Gastroesophageal sphincter (tissue), 4 donors: Measurements from ENCODE around the gene FIBP. TPM values are rescaled to one million over a fixed set of nuclear protein-coding genes. Genes with fewer than 3 reads are reported as not detected.

ENCODE experiments used
- ATAC-seq: fragments of 150-250 bp; one replicate; pipeline ENCODE4 v1.9.1; 2016; ENCODE audit warnings: mild to moderate bottlenecking, moderate library complexity
- H3K27ac ChIP-seq, 4 donors: fragments of 200-600 bp; sonication (generic) in 3 of 4; 1 replicate in 3 of 4; 2 replicates in 1 of 4; pipeline ENCODE4 v1.5.1; 2016 to 2019
- H3K27me3 ChIP-seq: fragments of 200-600 bp; sonication (generic); one replicate; pipeline ENCODE4 v1.5.1; 2019
- H3K36me3 ChIP-seq, 2 donors: fragments of 200-600 bp; sonication (generic); one replicate each; pipeline ENCODE4 v1.5.1; 2019; ENCODE audit warnings: control low read depth in 1 of 2
- H3K4me1 ChIP-seq, 3 donors: fragments of 200-600 bp; sonication (generic); 1 replicate in 2 of 3; 2 replicates in 1 of 3; pipeline ENCODE4 v1.5.1; 2016 to 2019; ENCODE audit warnings: control low read depth in 2 of 3
- H3K4me3 ChIP-seq, 2 donors: fragments of 200-600 bp; sonication (generic); one replicate each; pipeline ENCODE4 v1.5.1; 2019; ENCODE audit warnings: mild to moderate bottlenecking in 1 of 2, moderate library complexity in 1 of 2
- H3K9me3 ChIP-seq, 3 donors: fragments of 200-600 bp; sonication (generic); one replicate each; pipeline ENCODE4 v1.5.1; 2017 to 2019; ENCODE audit warnings: control low read depth in 2 of 3
- EP300 ChIP-seq: sonication (generic); formaldehyde crosslinking; IDR thresholded peaks from one replicate; pipeline ENCODE4 v1.6.1; 2017; ENCODE audit warnings: antibody characterized with exemption, mild to moderate bottlenecking
- POLR2A ChIP-seq, 2 donors: fragments of 450-650 bp; IDR thresholded peaks; one replicate each; pipeline ENCODE4 v1.6.1; 2017; ENCODE audit warnings: antibody characterized with exemption in 2 of 2, mild to moderate bottlenecking in 2 of 2, moderate library complexity in 1 of 2
- POLR2AphosphoS5 ChIP-seq: sonication (generic); formaldehyde crosslinking; IDR thresholded peaks from one replicate; pipeline ENCODE4 v1.6.1; 2017; ENCODE audit warnings: antibody characterized with exemption
- WGBS, 2 donors: methylation state at CpG; one replicate each; pipeline ENCODE4 v1.1.5; 2018; ENCODE audit warnings: low coverage in 1 of 2; 5-methylcytosine and 5-hydroxymethylcytosine counted together
- total RNA-seq, 4 donors: library from RNA; depleted of rRNA; stranded (reverse); fragments of >200 nt; gene quantifications; one replicate each; pipeline ENCODE4 v1.1.0, GENCODE V29; 2016
- TF ChIP-seq, protein P1 (sequence below), 4 experiments: fragments of 200-600 bp in 2 of 4; fragments of 450-650 bp in 2 of 4; sonication (generic) in 1 of 4; IDR thresholded peaks; one replicate each; pipeline ENCODE4 v1.5.1; 2017 to 2019; ENCODE audit warnings: antibody characterized with exemption in 4 of 4, mild to moderate bottlenecking in 2 of 4, moderate library complexity in 2 of 4

FIBP gene
- total RNA-seq, 4 donors from 2014 or later: 35.2 to 62.3 (median 54.6) TPM

DNA sequence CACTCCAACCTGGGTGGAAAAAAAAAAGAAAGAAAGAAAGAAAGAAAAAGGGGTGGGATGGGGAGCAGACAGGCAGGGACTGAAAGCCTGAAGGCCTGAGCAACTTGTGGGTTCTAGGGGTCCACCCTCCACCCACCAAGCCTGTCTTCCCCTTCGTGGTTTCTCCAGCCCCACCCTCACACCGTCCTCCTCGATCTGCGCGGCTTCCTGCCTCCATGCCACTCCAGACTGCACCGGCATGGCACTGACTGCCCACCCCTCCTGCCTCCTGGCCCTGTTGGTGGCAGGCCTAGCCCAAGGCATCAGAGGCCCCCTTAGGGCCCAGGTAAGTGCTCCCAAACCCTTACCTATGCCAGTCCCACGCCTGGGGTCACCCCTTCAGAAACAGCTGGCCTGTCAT, 8.7 kb downstream of the FIBP start, which contains the start of gene CTSW:
TSS of gene CTSW (plus strand) at position 221 of the 400 bp plus-strand sequence. CDS start at position 239, 18 bp downstream.
- no peak for TF ChIP-seq POLR2AphosphoS5
- TF ChIP-seq POLR2A (IDR thresholded peaks at IDR 0.05): no peak
- no peak for TF ChIP-seq EP300
- TF ChIP-seq, protein P1, sequence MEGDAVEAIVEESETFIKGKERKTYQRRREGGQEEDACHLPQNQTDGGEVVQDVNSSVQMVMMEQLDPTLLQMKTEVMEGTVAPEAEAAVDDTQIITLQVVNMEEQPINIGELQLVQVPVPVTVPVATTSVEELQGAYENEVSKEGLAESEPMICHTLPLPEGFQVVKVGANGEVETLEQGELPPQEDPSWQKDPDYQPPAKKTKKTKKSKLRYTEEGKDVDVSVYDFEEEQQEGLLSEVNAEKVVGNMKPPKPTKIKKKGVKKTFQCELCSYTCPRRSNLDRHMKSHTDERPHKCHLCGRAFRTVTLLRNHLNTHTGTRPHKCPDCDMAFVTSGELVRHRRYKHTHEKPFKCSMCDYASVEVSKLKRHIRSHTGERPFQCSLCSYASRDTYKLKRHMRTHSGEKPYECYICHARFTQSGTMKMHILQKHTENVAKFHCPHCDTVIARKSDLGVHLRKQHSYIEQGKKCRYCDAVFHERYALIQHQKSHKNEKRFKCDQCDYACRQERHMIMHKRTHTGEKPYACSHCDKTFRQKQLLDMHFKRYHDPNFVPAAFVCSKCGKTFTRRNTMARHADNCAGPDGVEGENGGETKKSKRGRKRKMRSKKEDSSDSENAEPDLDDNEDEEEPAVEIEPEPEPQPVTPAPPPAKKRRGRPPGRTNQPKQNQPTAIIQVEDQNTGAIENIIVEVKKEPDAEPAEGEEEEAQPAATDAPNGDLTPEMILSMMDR (IDR thresholded peaks at IDR 0.05): no peak
- no peak for ATAC-seq
- Histone ChIP-seq H3K4me1 (peaks cover 0 to 5% (median 4%) of the 10 kb centered on the region in 3 donors), H3K4me3 (no peak within 1 kb of the TSS), H3K27ac (no peak within 1 kb of the TSS), H3K27me3 (no peaks in the 10 kb centered on the region), H3K9me3 (no peaks in the 10 kb centered on the region), H3K36me3 (peaks cover 0 to 28% of the 10 kb centered on the region in 2 donors)
- 37% methylated on average over 3 of the region's 7 CpGs; no CpG with 5 or more reads in 1 of the 2 donors for WGBS, 2 donors

DNA sequence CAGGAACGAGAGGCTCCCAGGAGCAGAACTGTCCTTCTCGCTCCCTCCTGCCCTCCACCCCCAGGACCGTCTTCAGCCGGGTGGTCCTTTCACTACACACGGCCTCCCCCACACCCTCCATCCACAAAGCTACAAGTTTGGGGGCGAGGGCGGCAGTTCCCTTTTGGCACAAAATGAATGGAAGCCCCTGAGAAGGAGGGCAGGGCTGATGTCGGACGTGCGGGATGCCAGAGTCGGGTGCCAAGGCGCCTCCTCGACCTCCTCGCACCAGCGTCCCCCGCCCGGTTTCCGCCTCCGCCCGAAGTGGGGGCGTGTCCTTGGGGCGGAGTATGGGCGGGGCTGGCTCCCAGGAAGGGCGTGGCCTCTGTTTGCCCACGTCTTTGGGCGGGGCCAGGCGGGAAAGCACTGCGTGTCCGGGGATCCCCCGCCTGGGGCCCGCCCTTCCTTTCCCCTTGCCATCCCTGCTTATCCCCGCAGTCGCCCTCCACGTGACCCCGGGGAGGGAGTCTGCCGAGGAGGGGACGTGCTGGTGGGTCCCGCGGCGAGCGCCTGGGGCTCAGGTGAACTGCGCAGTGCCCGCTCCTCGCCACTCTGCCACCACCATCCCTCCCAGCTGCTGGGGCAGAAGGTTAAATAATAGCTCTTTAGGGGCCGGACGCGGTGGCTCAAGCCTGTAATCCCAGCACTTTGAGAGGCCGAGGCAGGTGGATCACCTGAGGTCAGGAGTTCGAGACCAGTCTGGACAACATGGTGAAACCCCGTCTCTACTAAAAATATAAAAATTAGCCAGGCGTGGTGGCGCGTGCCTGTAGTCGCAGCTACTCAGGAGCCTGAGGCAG, 14.7 kb downstream of the FIBP start:
- peaks cover 0 to 24% of the 10 kb centered on the region in 2 donors for H3K36me3 ChIP-seq
- WGBS, 2 donors: 0% methylated on average over 1 to 11 of the region's 54 CpGs
- peak; percentile 91 for ATAC-seq
- no peaks in the 10 kb centered on the region for H3K9me3 ChIP-seq
- TF ChIP-seq EP300 (no peak), POLR2AphosphoS5 (peak; percentile 92), POLR2A (IDR thresholded peaks at IDR 0.05) (peak; percentile 62 to 66)
- peak overlapping the region; percentile 69 to 87 for H3K4me3 ChIP-seq
- H3K27ac ChIP-seq: peak overlapping the region; percentile 93 to 98 (median 94)
- no peaks in the 10 kb centered on the region for H3K27me3 ChIP-seq
- H3K4me1 ChIP-seq: peaks cover 0 to 45% (median 17%) of the 10 kb centered on the region in 3 donors

DNA sequence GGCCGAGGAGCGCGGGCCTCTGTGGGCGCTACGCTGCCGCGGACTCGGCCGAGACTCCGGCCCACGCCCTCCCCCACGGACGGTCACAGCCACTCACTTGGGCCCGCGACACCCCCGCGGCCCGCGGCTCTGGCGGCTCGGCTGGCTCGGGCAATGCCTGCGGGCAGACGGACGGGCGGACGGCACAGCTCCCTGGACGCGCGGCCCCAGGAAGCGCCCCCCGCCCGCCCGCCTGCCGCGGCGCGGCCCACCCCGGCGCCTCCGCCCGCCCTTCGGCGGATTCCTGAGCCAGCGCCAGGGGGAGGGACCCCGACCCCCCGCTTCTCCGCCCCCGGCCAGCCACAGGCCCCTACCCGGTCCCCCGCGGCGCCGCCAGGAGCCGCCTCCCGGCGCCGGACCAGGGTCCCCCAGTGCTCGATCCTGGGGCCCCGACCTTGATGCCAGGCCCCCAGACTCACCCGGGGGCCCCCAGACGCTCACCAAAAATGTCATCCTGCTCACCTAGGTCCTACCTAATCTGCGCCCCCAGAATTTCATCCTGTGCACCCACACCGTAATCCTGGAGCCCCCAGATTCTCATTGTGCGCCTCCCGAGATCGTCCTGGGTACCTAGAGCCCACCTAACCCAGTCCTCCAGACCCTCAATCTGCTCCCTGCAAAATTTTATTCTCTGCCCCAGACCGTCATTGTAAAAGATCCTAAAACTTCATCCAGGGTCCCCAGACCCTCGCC, 15.5 kb downstream of the FIBP start, which contains the start of gene EFEMP2:
TSS of gene EFEMP2 (minus strand) at position 215 of the 732 bp plus-strand sequence. CDS start 446 bp downstream, outside the sequence.
- H3K27ac ChIP-seq: peak within 1 kb of the TSS; percentile 93 to 98 (median 94)
- H3K27me3 ChIP-seq: no peaks in the 10 kb centered on the region
- H3K9me3 ChIP-seq: no peaks in the 10 kb centered on the region
- peaks cover 0 to 31% of the 10 kb centered on the region in 2 donors for H3K36me3 ChIP-seq
- H3K4me3 ChIP-seq: peak within 1 kb of the TSS; percentile 69 to 87
- peaks cover 0 to 53% (median 17%) of the 10 kb centered on the region in 3 donors for H3K4me1 ChIP-seq
- WGBS, 2 donors: 0 to 4% methylated on average over 5 to 6 of the region's 69 CpGs
- TF ChIP-seq, protein P1 (IDR thresholded peaks at IDR 0.05): no peak
- peak in 1 of 2 donors; percentile 43 for TF ChIP-seq POLR2A (IDR thresholded peaks at IDR 0.05)
- peak; percentile 35 for ATAC-seq

DNA sequence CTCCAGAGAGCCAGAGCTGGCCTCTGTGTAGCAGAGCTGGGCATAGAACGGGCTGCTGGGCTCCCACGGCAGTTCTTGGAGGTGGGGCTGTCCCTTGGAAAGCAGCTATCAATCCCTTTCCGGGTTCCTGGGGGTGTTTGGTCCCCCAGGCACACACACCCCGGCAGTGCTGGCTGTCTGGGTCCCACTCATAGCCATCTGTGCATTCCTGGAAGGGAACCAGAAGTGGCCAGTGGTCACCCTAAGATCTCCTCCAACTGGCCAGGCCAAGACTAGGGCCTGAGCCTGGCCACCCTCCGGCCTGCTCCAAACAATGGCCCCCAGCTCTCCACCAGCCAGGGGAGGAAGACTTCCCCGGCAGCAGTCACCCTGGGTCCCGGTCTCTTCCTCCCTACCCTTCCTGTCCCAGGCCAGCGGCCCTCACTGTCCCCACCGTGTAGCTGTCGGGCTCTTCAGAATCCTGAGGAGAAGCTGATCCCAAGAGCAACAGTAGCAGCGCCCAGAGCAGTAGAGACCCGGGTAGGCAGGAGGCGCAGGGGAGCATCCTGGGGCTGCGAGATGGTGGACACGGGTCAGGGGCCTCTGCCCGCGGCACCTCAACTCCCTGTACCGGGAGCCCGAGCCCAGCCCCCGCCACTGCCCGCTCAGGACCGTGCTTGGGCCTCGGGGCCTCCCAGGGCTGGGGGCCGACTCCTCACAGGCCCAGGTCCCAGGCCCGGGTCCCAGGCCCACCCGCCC, 16.3 kb downstream of the FIBP start:
- Histone ChIP-seq H3K27ac (peak overlapping the region; percentile 93 to 98 (median 94)), H3K4me1 (peaks cover 0 to 61% (median 17%) of the 10 kb centered on the region in 3 donors), H3K27me3 (no peaks in the 10 kb centered on the region), H3K36me3 (peaks cover 0 to 39% of the 10 kb centered on the region in 2 donors), H3K9me3 (no peaks in the 10 kb centered on the region), H3K4me3 (peak overlapping the region; percentile 69 to 87)
- WGBS, 2 donors: no CpG with 5 or more reads among the region's 26 CpGs
- ATAC-seq: peak; percentile 11
- TF ChIP-seq POLR2AphosphoS5 (no peak), EP300 (no peak), POLR2A (IDR thresholded peaks at IDR 0.05) (no peak)
- TF ChIP-seq, protein P1 (IDR thresholded peaks at IDR 0.05): peak in 1 of 4 experiments; percentile 32
